Panc1 (cell line): ENCODE measurements around the gene DUSP8.
"Not testable (repeated sequence)": the region's sequence is repeated elsewhere in the genome, so short reads cannot be mapped to it uniquely, and the experiment has no call there.

Experiments used
- CTCF ChIP-seq: fragments of 450-650 bp; IDR thresholded peaks from 2 replicates; pipeline ENCODE4 v1.5.1; 2017; ENCODE audit warnings: mild to moderate bottlenecking
- POLR2AphosphoS5 ChIP-seq: IDR thresholded peaks from 2 replicates; pipeline ENCODE4 v1.6.1; 2012; ENCODE audit warnings: mild to moderate bottlenecking, low read depth, low read length, moderate library complexity
- REST ChIP-seq, 2 experiments: IDR thresholded peaks; 2 replicates each; pipeline ENCODE4 v1.6.1; 2011 to 2012; ENCODE audit warnings: low read depth in 2 of 2, control low read depth in 1 of 2, low read length in 1 of 2, mild to moderate bottlenecking in 1 of 2, moderate library complexity in 1 of 2; ENCODE audit not compliant: insufficient read depth in 1 of 2
- SIN3A ChIP-seq: IDR thresholded peaks from 2 replicates; pipeline ENCODE4 v1.6.1; 2012; ENCODE audit warnings: low read depth, mild to moderate bottlenecking, low read length, moderate library complexity, borderline replicate concordance; ENCODE audit not compliant: insufficient read depth
- TCF7L2 ChIP-seq: IDR thresholded peaks from 2 replicates; pipeline ENCODE4 v1.6.1; 2011; ENCODE audit warnings: mild to moderate bottlenecking, low read depth, low read length, inconsistent platforms

GRCh38 chr11:1575756-1576155 is 3.7 kb upstream of the DUSP8 start:
- not testable (repeated sequence) for TF ChIP-seq POLR2AphosphoS5; CTCF; REST (IDR thresholded peaks at IDR 0.05; ENCODE audit: insufficient read depth in 1 of 2, low read depth in 2 of 2, low read length in 1 of 2); TCF7L2; SIN3A
